GM21390 (cell line): ENCODE data around the gene CHRM4.
A peak's percentile ranks its signal among the peaks of the same experiment; 100 is the strongest.

Experiments
- ATAC-seq: cut with Tn5 transposase; IDR thresholded peaks from one replicate; pipeline ENCODE4 v1.9.1; 2021; ENCODE audit not compliant: unreplicated experiment

The CHRM4 gene

DNA sequence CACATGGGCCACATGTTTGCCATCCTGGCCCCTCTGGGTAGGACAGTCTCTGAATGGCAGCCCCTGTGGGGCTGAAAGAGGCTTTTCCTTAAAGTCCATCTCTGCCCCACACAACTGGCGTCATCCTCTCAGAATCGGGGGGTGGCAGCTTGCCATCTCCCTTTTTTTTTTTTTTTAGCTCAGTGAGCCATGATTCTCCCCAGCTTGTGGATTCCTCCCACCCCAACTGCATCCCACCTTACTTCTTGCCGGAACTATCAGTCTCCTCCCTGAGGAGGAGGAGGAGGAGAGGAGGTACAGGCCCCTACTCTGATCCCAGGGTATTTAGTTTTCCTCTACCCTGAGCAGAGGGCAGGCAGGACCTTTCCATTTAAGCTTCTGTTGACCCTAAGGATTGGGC, 40.9 kb downstream of the CHRM4 start:
- no peak for ATAC-seq

- ATAC-seq: no peak
Observed at GRCh38 chr11:46348566-46349401, 42.8 kb downstream of the CHRM4 start.

- peak; percentile 3 for ATAC-seq
Observed at GRCh38 chr11:46347637-46348311, 43.8 kb downstream of the CHRM4 start.

GRCh38 chr11:46346886-46347636, 44.5 kb downstream of the CHRM4 start, which contains the start of gene DGKZ:
DGKZ (plus strand) TSS chr11:46347463; CDS start chr11:46347660, 197 bp downstream.
- peak; percentile 63 for ATAC-seq

DNA sequence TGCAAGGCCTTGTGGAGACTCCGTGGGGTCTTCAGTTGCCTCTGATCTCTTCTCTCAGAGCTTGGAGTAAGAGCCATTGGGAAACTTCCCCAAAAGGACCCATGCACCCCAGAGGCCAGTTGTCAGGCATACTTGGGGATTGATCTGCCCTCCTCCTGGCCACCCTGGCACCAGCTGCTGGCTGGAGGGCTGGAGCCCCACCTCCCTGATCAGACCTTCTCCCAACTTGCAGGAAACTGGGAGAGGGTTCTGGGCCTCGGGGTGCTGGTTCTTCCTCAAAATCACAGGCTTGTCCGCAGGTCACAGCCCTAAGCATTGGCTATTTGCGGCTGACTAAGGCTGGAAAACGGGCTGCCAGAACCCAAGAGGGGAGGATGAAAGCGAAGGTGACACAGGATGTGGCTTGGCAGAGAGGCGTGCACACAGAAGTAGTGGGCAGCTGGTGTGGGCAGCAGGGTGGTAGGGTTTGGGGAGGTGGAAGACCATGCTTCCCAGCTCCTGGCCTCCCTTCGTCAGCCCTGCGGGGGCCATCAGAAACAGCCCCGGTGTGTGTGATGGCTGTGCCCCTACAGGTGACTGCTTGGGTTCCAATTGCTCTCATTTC, 45.6 kb downstream of the CHRM4 start:
- no peak for ATAC-seq

DNA sequence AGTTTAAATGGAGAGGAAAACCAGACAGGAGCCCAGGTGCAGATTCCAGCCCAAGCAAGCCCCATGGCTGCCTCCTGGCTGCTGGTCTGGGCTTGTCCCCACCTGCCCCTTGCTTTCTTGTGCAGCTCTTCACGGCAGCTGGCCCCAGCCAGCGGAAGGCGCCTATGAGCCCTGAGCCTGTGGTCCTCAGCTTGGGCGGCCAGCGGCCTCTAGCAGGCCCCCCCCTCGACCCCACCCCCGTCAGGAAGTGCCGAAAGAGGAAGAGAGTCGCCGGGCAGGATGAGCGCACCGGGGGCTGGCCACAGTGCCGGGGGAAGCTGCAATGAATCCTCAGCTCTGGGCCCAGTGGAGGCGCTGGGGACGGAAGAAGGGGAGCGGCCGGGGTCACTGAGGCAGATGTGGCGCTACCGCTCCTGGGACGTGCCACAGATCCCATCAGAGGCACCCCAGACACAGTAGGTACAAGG, 46.4 kb downstream of the CHRM4 start:
- no peak for ATAC-seq

DNA sequence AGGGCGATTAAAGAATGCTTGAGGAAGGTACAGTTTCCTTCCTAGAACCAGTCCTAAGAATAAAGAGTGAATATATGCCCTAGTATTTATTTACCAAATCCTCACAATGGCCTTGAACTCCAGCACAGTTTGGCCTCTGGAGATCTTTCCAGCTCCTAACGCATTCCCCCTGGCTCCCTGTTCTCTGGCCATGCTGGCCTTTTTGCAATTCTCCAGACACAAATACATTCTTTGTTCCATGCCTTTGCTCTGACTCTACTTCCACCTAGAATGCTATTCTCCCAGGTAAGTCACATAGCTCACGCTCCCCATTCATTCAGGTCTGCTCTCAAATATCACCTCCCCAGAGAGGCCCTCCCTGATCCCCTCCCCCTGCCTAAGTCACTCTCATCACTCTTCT, 48.1 kb downstream of the CHRM4 start:
- ATAC-seq: no peak

DNA sequence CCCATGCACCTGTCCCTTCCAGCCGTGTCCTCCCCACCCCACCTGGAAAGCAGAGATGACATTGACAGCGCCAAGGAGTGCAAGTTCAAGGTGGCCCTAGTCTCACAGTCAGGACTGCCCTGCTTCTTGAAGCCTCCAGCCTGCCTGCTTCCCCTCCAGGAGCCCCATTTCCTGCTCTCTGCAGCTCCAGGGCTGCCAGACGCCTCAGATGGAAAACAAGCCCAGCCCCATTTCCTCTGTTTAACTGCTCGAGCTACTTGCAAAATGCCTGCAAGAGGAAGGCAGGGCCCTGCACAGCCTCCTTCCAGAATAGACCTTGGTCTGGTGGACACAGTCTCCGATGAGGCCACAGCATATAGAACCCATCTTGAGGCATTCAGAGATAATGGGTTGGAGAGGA, 49.3 kb downstream of the CHRM4 start:
- no peak for ATAC-seq

GRCh38 chr11:46341454-46341853, 50.1 kb downstream of the CHRM4 start:
- ATAC-seq: no peak

DNA sequence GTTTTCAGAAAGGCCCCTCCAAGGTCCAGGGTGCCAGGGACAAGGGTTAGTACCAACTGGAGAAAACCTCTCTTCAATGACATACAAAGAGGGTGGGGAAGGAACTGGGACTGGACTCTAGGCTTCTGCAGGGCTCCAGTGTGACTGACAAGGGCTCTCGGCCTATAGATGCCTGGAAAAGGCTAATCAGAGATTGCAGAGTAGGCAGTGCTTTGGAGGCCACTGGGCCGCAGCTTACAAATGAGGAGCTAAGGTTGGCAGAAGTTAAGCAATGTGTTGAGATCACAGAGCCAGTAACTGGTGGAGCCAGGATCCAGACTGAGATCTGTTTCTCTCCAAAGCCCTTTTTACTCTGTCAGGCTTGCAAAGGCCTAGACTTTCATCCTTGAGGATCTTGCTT, 51.8 kb downstream of the CHRM4 start:
- ATAC-seq: no peak

DNA sequence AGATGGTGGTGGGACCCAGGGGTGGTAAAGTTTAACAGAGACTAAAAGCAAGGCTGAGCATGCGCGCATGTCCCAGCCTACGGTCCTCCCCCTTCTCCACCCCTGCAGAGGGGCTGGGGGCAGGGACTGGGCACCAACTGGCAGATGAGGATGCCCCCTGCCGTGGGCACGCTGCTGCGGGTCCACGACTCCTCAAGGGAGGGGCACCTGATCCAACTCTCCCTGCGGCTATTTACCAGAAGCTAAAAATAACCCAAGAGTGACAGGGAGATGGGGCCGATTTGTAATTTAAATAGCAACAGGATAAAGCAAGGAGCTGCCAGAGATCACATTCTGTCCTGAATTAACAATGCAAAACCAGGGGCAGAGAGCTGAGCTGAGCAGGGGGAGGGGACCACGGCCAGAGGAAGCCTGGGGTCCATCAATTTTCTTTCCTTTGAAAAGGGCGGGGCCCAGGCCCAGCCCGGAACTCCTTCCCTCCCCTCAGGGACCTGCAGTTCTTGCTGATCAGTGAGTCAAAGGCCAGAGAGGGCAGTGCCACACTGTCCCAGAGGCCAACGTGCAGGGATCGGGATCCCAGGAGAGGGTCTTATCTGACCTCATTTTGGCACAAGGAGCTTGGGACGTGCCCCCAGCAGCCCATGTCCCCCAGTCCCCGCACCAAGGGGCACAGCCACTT, 52.4 kb downstream of the CHRM4 start:
- no peak for ATAC-seq

DNA sequence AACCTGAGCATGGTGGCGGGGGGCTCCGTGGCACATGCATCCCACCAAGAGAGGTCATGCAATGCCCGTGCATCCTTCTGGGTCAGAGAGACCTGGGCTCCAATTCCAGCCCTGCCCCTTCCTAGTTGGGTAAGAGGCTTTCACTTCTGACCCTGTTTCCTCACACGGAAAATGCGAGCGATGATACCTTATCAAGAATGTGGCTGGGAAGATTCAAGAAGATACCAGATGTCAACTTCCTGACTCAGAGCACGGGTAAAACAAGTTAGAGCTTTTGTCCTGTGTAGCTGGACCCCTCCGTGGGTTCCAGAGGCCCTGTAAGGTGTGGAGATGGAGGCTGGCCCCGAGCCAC, 53.0 kb downstream of the CHRM4 start:
- ATAC-seq: no peak

DNA sequence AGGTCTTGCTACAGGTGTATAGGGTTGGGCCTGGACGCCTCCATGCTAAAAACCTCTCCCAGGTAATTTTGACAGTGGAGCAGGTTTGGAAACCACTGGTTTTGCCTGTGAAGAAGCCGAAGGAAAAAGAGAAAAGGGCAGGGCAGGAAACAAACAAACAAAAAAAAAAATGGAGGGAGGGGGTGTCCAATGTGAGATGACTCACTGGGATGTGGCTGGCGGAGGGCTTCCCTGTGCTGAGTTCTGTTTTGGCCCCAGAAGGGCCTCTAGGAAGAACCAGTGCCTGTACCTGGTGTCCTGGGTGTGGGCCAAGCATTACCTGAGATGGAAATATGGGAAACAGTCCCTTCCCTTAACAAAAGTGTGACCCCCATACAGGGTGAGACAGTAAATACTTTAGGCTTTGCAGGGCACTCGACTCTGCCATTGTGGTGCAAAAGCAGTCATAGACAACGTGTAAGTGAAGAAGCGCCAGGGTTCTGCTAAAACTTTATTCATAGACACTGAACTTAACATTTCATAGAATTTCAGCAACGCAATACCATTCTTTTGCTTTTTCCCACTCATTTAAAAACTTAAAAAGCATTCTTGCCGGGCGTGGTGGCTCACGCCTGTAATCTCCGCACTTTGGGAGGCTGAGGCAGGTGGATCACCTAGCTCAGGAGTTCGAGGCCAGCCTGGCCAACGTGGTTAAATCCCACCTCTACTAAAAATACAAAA, 53.8 kb downstream of the CHRM4 start:
- ATAC-seq: no peak

DNA sequence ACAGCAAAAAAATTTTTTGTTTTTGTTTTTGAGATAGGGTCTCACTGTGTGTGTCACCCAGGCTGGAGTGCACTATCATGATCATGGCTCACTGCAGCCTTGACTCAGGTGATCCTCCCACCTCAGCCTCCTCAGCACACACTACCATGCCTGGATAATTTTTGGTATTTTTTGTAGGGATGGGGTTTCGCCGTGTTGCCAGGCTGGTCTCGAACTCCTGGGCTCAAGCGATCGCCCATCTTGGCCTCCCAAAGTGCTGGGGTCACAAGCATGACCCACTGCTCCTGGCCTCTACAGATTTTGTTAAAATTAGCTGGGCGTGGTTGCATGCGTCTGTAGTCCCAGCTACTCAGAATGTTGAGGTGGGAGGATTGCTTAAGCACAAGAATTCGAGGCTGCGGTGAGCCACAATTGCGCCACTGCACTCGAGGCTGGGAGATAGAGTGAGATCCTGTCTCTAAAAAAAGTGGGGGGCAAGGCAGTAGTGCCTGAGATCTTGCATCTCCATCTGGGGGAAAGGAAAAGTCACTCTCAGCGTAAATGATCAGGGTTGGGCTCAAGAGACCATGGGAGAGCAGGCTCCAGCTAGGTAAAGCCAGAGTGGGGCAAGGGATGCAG, 54.9 kb downstream of the CHRM4 start:
- ATAC-seq: no peak

DNA sequence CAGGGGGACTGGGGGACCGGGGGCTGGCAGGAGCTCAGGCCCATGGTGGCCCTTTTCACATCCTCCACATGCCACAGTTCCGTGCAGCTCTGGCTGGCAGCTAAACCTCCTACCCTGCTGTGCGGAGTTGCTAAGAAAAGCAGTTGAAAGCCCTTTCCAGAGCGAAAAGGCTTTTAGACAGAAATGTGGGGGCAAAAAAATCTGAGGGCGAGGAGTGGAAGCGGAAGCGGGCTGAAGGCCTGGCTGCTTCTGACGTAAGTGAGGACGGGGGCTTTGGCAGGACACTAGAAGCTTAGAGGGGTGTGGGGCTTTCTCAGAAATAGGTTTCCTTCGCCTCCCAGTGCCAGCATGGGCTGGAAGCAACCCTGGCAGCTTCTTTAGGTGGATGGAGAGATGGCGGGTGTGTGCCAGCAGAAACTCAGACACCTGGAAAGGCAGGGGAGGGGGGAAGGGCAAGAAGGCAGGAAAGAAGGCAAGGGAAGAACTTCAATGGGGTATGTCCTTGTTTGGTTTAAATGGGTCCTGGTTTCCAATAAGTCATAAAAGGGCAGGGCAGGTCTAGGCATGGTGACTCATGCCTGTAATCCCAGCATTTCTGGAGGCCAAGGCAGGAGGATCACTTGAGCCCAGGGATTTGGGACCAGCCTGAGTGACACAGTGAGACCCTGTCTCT, 55.5 kb downstream of the CHRM4 start:
- ATAC-seq: no peak

GRCh38 chr11:46335271-46335670, 56.3 kb downstream of the CHRM4 start:
- ATAC-seq: no peak

DNA sequence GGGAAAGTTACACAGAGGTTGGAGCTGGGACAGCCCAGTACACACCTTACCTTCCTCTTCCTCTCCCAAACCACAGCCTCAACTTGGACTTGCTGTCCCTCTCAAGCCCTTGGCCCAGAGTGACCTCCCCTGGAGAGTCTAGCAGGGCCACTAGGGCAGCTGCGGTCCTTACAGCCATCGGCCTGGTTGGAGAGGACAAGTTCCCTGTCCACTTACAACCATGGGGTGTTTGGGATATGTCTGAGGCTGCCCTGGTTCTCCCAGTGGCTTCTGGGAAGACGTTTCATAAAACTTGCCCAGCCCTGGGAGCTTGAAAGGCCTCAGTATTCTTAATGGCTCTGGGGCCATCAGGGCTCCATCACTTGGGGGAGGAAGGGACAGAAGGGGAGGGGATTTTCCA, 57.4 kb downstream of the CHRM4 start:
- ATAC-seq: no peak
